ENCODE measurements around the gene PRPS1. TPM values are rescaled to one million over a fixed set of nuclear protein-coding genes. Genes with fewer than 3 reads are reported as not detected.

PRPS1 gene
- total and polyA plus RNA-seq, 2 experiments from 2014 or later, result 91.1 to 149 TPM

DNA sequence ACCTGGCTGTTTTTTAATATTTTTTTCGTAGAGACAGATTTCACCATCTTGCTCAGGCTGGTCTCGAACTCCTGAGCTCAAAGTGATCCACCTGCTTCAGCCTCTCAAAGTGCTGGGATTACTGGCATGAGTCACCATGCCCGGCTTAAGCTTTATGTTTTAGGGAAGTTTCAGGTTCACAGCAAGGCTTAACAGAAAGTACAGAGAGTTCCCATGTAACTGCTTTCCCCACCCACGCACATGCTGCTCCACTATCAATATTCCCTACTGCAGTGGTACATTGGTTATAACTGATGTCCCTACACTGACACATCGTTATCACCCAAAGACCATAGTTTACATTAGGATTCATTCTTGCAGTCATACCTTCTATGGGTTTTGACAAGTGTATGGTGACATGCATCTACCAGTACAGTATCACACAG, 62.7 kb downstream of the PRPS1 start:
- Mint-ChIP-seq H3K27ac (no peak overlapping the region), H3K36me3 (ENCODE audit: low read depth) (no peaks in the 10 kb centered on the region), H3K4me3 (no peak overlapping the region), H3K9me3 (no peaks in the 10 kb centered on the region), H3K27me3 (ENCODE audit: insufficient read depth, low read depth, poor library complexity) (no peaks in the 10 kb centered on the region), H3K4me1 (no peaks in the 10 kb centered on the region; the same call in 2 of the 3 replicates)
- Histone ChIP-seq H3K4me1 (ENCODE audit: insufficient read depth) (no peaks in the 10 kb centered on the region), H4K20me1 (replicated peaks; ENCODE audit: insufficient read depth) (no peaks in the 10 kb centered on the region), H3F3A (replicated peaks; ENCODE audit: low read depth) (no peaks in the 10 kb centered on the region), H3K4me2 (no peak overlapping the region), H2AFZ (no peak overlapping the region), H3K27me3 (ENCODE audit: insufficient read depth) (no peaks in the 10 kb centered on the region), H3K79me2 (replicated peaks; ENCODE audit: insufficient read depth) (no peaks in the 10 kb centered on the region), H3K36me3 (ENCODE audit: insufficient read depth) (no peaks in the 10 kb centered on the region), H3K4me3 (no peak overlapping the region), H3K9me2 (ENCODE audit: insufficient read depth) (no peaks in the 10 kb centered on the region), H3K27ac (ENCODE audit: low read depth) (no peak overlapping the region)
- ATAC-seq (no peak), DNase-seq (ENCODE audit: low spot score) (no peak)
- TF ChIP-seq, protein P1, sequence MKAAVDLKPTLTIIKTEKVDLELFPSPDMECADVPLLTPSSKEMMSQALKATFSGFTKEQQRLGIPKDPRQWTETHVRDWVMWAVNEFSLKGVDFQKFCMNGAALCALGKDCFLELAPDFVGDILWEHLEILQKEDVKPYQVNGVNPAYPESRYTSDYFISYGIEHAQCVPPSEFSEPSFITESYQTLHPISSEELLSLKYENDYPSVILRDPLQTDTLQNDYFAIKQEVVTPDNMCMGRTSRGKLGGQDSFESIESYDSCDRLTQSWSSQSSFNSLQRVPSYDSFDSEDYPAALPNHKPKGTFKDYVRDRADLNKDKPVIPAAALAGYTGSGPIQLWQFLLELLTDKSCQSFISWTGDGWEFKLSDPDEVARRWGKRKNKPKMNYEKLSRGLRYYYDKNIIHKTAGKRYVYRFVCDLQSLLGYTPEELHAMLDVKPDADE (IDR thresholded peaks at IDR 0.05), result no peak
- no peak for TF ChIP-seq EZH2phosphoT487 (IDR thresholded peaks at IDR 0.05; ENCODE audit: unreplicated experiment)
- no peak for TF ChIP-seq POLR2AphosphoS5 (IDR thresholded peaks at IDR 0.05; ENCODE audit: low read depth)
- no peak for TF ChIP-seq NANOG (IDR thresholded peaks at IDR 0.05; ENCODE audit: borderline replicate concordance)

- Histone ChIP-seq H3K9me2 (ENCODE audit: insufficient read depth) (no peaks in the 10 kb centered on the region), H3K4me1 (ENCODE audit: insufficient read depth) (no peaks in the 10 kb centered on the region), H3K4me2 (no peak overlapping the region), H3K36me3 (ENCODE audit: insufficient read depth) (no peaks in the 10 kb centered on the region), H3K4me3 (no peak overlapping the region), H4K20me1 (replicated peaks; ENCODE audit: insufficient read depth) (no peaks in the 10 kb centered on the region), H3F3A (replicated peaks; ENCODE audit: low read depth) (no peaks in the 10 kb centered on the region), H3K79me2 (replicated peaks; ENCODE audit: insufficient read depth) (no peaks in the 10 kb centered on the region), H3K27ac (ENCODE audit: low read depth) (no peak overlapping the region), H3K27me3 (ENCODE audit: insufficient read depth) (no peaks in the 10 kb centered on the region), H2AFZ (no peak overlapping the region)
- ATAC-seq (no peak), DNase-seq (ENCODE audit: low spot score) (no peak)
- no peaks in the 10 kb centered on the region for H3K9me3 Mint-ChIP-seq
- H3K4me3 Mint-ChIP-seq, result no peak overlapping the region
- peaks cover 21% of the 10 kb centered on the region for H3K4me1 Mint-ChIP-seq
- TF ChIP-seq POLR2AphosphoS5 (IDR thresholded peaks at IDR 0.05; ENCODE audit: low read depth) (no peak), ZNF114 (CRISPR knock-in tag; IDR thresholded peaks at IDR 0.05) (no peak), STAT1 (IDR thresholded peaks at IDR 0.05; ENCODE audit: unreplicated experiment) (no peak), JUNB (IDR thresholded peaks at IDR 0.05; ENCODE audit: unreplicated experiment) (no peak), NANOG (IDR thresholded peaks at IDR 0.05; ENCODE audit: borderline replicate concordance) (no peak)
- TF ChIP-seq, protein P2, sequence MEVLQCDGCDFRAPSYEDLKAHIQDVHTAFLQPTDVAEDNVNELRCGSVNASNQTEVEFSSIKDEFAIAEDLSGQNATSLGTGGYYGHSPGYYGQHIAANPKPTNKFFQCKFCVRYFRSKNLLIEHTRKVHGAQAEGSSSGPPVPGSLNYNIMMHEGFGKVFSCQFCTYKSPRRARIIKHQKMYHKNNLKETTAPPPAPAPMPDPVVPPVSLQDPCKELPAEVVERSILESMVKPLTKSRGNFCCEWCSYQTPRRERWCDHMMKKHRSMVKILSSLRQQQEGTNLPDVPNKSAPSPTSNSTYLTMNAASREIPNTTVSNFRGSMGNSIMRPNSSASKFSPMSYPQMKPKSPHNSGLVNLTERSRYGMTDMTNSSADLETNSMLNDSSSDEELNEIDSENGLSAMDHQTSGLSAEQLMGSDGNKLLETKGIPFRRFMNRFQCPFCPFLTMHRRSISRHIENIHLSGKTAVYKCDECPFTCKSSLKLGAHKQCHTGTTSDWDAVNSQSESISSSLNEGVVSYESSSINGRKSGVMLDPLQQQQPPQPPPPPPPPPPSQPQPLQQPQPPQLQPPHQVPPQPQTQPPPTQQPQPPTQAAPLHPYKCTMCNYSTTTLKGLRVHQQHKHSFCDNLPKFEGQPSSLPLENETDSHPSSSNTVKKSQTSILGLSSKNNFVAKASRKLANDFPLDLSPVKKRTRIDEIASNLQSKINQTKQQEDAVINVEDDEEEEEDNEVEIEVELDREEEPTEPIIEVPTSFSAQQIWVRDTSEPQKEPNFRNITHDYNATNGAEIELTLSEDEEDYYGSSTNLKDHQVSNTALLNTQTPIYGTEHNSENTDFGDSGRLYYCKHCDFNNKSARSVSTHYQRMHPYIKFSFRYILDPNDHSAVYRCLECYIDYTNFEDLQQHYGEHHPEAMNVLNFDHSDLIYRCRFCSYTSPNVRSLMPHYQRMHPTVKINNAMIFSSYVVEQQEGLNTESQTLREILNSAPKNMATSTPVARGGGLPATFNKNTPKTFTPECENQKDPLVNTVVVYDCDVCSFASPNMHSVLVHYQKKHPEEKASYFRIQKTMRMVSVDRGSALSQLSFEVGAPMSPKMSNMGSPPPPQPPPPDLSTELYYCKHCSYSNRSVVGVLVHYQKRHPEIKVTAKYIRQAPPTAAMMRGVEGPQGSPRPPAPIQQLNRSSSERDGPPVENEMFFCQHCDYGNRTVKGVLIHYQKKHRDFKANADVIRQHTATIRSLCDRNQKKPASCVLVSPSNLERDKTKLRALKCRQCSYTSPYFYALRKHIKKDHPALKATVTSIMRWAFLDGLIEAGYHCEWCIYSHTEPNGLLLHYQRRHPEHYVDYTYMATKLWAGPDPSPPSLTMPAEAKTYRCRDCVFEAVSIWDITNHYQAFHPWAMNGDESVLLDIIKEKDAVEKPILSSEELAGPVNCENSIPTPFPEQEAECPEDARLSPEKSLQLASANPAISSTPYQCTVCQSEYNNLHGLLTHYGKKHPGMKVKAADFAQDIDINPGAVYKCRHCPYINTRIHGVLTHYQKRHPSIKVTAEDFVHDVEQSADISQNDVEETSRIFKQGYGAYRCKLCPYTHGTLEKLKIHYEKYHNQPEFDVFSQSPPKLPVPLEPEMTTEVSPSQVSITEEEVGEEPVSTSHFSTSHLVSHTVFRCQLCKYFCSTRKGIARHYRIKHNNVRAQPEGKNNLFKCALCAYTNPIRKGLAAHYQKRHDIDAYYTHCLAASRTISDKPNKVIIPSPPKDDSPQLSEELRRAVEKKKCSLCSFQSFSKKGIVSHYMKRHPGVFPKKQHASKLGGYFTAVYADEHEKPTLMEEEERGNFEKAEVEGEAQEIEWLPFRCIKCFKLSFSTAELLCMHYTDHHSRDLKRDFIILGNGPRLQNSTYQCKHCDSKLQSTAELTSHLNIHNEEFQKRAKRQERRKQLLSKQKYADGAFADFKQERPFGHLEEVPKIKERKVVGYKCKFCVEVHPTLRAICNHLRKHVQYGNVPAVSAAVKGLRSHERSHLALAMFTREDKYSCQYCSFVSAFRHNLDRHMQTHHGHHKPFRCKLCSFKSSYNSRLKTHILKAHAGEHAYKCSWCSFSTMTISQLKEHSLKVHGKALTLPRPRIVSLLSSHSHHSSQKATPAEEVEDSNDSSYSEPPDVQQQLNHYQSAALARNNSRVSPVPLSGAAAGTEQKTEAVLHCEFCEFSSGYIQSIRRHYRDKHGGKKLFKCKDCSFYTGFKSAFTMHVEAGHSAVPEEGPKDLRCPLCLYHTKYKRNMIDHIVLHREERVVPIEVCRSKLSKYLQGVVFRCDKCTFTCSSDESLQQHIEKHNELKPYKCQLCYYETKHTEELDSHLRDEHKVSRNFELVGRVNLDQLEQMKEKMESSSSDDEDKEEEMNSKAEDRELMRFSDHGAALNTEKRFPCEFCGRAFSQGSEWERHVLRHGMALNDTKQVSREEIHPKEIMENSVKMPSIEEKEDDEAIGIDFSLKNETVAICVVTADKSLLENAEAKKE (CRISPR knock-in tag; IDR thresholded peaks at IDR 0.05), result no peak
- TF ChIP-seq, protein P1 (IDR thresholded peaks at IDR 0.05), result no peak
- TF ChIP-seq, protein P3, sequence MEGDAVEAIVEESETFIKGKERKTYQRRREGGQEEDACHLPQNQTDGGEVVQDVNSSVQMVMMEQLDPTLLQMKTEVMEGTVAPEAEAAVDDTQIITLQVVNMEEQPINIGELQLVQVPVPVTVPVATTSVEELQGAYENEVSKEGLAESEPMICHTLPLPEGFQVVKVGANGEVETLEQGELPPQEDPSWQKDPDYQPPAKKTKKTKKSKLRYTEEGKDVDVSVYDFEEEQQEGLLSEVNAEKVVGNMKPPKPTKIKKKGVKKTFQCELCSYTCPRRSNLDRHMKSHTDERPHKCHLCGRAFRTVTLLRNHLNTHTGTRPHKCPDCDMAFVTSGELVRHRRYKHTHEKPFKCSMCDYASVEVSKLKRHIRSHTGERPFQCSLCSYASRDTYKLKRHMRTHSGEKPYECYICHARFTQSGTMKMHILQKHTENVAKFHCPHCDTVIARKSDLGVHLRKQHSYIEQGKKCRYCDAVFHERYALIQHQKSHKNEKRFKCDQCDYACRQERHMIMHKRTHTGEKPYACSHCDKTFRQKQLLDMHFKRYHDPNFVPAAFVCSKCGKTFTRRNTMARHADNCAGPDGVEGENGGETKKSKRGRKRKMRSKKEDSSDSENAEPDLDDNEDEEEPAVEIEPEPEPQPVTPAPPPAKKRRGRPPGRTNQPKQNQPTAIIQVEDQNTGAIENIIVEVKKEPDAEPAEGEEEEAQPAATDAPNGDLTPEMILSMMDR (conservative IDR thresholded peaks at IDR 0.05; ENCODE audit: low read depth in 2 of 2), result no peak
- H3K27me3 Mint-ChIP-seq (ENCODE audit: insufficient read depth, low read depth, poor library complexity), result peaks cover 4% of the 10 kb centered on the region
- H3K36me3 Mint-ChIP-seq (ENCODE audit: low read depth), result no peaks in the 10 kb centered on the region
- H3K27ac Mint-ChIP-seq, result no peak overlapping the region
Measured at GRCh38 chrX:107699616-107700015, 71.3 kb downstream of the PRPS1 start.
